ENCODE measurements around the gene SHC3. TPM values are rescaled to one million over a fixed set of nuclear protein-coding genes. Genes with fewer than 3 reads are reported as not detected.

Gene SHC3
- total RNA-seq, 1 experiment from 2014 or later: 0.27 TPM

- ATAC-seq (no peak), DNase-seq (ENCODE audit: low read depth, low spot score) (no peak)
- Histone ChIP-seq H3K27ac (ENCODE audit: low read depth, low read length) (no peak overlapping the region), H3K9ac (ENCODE audit: low read length) (no peak overlapping the region), H3K9me2 (ENCODE audit: insufficient read depth) (no peaks in the 10 kb centered on the region), H3K79me2 (ENCODE audit: insufficient read depth, low read length) (no peaks in the 10 kb centered on the region), H3K9me3 (ENCODE audit: control insufficient read depth in 1 of 2, insufficient read depth in 1 of 2, low read depth in 1 of 2, low read length in 2 of 2) (no peaks in the 10 kb centered on the region), H3K27me3 (ENCODE audit: insufficient read depth, low read length) (no peaks in the 10 kb centered on the region), H3K4me2 (ENCODE audit: low read length) (no peak overlapping the region), H4K20me1 (ENCODE audit: insufficient read depth) (no peaks in the 10 kb centered on the region), H3K36me3 (ENCODE audit: control insufficient read depth in 1 of 2, insufficient read depth in 2 of 2, low read length in 2 of 2) (no peaks in the 10 kb centered on the region), H3K4me3 (replicated peaks in 1 of 2; ENCODE audit: low read depth in 1 of 2, low read length in 2 of 2) (no peak overlapping the region), H3K4me1 (ENCODE audit: control insufficient read depth in 1 of 2, insufficient read depth in 2 of 2, low read length in 2 of 2) (peaks cover 11 to 31% of the 10 kb centered on the region in 2 experiments), H2AFZ (ENCODE audit: low read depth, low read length, poor library complexity, severe bottlenecking) (no peak overlapping the region)
- CTCF ChIA-PET: no interaction called here
- TF ChIP-seq, protein P1, sequence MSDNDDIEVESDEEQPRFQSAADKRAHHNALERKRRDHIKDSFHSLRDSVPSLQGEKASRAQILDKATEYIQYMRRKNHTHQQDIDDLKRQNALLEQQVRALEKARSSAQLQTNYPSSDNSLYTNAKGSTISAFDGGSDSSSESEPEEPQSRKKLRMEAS (IDR thresholded peaks at IDR 0.05): no peak
- TF ChIP-seq CTCF (IDR thresholded peaks at IDR 0.05 in 2 of 3, conservative IDR thresholded peaks at IDR 0.05 in 1 of 3; ENCODE audit: borderline replicate concordance in 1 of 3, insufficient read depth in 1 of 3, low read depth in 2 of 3, low read length in 2 of 3) (no peak), EGR1 (IDR thresholded peaks at IDR 0.05; ENCODE audit: low read depth) (no peak), POLR2A (IDR thresholded peaks at IDR 0.05; ENCODE audit: borderline replicate concordance, extremely low read depth, insufficient read depth, insufficient read length) (no peak), RAD21 (IDR thresholded peaks at IDR 0.05; ENCODE audit: low read depth) (no peak), REST (IDR thresholded peaks at IDR 0.05; ENCODE audit: low read depth) (no peak), SP1 (IDR thresholded peaks at IDR 0.05; ENCODE audit: low read depth) (no peak), ELF1 (IDR thresholded peaks at IDR 0.05; ENCODE audit: borderline replicate concordance, low read depth) (no peak), TCF7L2 (IDR thresholded peaks at IDR 0.05; ENCODE audit: borderline replicate concordance, extremely low read depth, insufficient read depth, insufficient read length) (no peak), JUND (IDR thresholded peaks at IDR 0.05) (no peak), POLR2AphosphoS5 (IDR thresholded peaks at IDR 0.05; ENCODE audit: low read depth, low read length) (no peak), CBX3 (IDR thresholded peaks at IDR 0.05; ENCODE audit: low read depth) (no peak), ZFX (IDR thresholded peaks at IDR 0.05) (no peak)
- POLR2A ChIA-PET: no interaction called here
- intact Hi-C loops (cut with micrococcal nuclease): no loop called here
- RAD21 ChIA-PET (ENCODE audit: low non-redundant PET in 1 of 2, low total read pairs in 2 of 2, uncharacterized antibody in 2 of 2, unreplicated experiment in 2 of 2): no interaction called here
- no TSS peak for BruUV-seq (replicated peaks)
Observed at GRCh38 chr9:89134709-89135108, 43.9 kb downstream of the SHC3 start.

All from HCT116 (cell line).